HEK293 (cell line): ENCODE data around the gene A2ML1.

Experiments used
- CTCF ChIP-seq: fragments of 450-650 bp; formaldehyde crosslinking; IDR thresholded peaks from 2 replicates; pipeline ENCODE4 v1.5.1; 2016; ENCODE audit warnings: missing biosample characterization, missing genetic modification characterization
- GLI2 ChIP-seq: fragments of 450-650 bp; formaldehyde crosslinking; IDR thresholded peaks from 2 replicates; pipeline ENCODE4; 2017; ENCODE audit warnings: missing biosample characterization, missing genetic modification characterization, low read depth, borderline replicate concordance
- ZBTB11 ChIP-seq: fragments of 450-650 bp; formaldehyde crosslinking; conservative IDR thresholded peaks from 2 replicates; pipeline ENCODE4 v1.5.1; 2016; ENCODE audit warnings: low read depth, missing biosample characterization, missing genetic modification characterization
- ZNF514 ChIP-seq: fragments of 450-650 bp; formaldehyde crosslinking; IDR thresholded peaks from 2 replicates; pipeline ENCODE4 v1.5.1; 2016; ENCODE audit warnings: missing biosample characterization, missing genetic modification characterization

GRCh38 chr12:8913702-8914032, 91.2 kb downstream of the A2ML1 start:
- TF ChIP-seq CTCF (tag by site-specific recombination): no peak
- TF ChIP-seq ZNF514 (tag by site-specific recombination): no peak
- no peak for TF ChIP-seq GLI2 (tag by site-specific recombination)
- no peak for TF ChIP-seq ZBTB11 (tag by site-specific recombination)
